Dedifferentiated amniotic fluid mesenchymal stem cell (primary cell): ENCODE measurements around the gene MAP3K13.

Experiments used
- DNase-seq: peaks from one replicate; pipeline ENCODE4 v3.0.0-alpha.2; 2016; ENCODE audit errors: extremely low spot score

The MAP3K13 gene, protein sequence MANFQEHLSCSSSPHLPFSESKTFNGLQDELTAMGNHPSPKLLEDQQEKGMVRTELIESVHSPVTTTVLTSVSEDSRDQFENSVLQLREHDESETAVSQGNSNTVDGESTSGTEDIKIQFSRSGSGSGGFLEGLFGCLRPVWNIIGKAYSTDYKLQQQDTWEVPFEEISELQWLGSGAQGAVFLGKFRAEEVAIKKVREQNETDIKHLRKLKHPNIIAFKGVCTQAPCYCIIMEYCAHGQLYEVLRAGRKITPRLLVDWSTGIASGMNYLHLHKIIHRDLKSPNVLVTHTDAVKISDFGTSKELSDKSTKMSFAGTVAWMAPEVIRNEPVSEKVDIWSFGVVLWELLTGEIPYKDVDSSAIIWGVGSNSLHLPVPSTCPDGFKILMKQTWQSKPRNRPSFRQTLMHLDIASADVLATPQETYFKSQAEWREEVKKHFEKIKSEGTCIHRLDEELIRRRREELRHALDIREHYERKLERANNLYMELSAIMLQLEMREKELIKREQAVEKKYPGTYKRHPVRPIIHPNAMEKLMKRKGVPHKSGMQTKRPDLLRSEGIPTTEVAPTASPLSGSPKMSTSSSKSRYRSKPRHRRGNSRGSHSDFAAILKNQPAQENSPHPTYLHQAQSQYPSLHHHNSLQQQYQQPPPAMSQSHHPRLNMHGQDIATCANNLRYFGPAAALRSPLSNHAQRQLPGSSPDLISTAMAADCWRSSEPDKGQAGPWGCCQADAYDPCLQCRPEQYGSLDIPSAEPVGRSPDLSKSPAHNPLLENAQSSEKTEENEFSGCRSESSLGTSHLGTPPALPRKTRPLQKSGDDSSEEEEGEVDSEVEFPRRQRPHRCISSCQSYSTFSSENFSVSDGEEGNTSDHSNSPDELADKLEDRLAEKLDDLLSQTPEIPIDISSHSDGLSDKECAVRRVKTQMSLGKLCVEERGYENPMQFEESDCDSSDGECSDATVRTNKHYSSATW

DNA sequence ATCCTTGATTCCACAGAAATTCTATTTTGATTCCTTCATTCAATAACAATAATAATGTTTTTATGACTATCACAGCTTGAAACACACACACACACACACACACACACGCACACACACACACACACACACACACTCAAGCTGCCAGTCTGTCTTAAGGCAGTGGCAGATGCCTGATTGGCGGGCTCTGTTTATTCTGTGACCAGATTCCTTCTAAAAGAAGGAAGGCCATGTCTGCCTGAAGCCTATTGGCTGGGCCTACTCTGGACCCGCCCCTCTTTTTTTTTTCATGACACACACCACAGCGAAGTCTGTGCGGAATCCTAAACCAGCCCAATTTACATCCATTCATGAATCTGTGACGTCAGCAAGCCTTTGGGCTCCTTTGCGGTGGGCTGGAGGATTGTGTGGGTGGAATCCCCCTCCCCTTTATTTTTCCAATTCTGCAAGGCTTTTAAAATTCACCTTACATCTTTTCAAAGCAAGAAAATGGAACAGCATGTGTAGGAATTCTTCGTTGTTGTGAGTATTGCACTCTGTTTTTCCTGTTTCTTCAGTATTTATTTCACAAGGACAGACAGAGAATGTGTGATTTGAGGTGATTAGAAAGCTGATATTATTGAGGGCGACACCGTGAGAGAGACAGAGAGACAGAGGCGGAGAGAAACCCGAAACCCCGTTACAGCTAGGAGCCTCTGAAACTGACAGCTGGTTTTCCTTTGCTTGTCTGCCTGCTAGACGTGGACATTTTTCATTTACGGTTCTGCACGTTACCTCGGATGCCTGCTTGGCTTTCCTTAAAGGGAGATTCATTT, at the start of gene MAP3K13:
Gene MAP3K13, plus strand, starts transcription at position 287 of the 812 bp plus-strand sequence. CDS start 65,446 bp downstream, outside the sequence.
- peak; percentile 98 for DNase-seq

- DNase-seq, result no peak
Observed at GRCh38 chr3:185313693-185314246, 49.2 kb upstream of the MAP3K13 start.

DNA sequence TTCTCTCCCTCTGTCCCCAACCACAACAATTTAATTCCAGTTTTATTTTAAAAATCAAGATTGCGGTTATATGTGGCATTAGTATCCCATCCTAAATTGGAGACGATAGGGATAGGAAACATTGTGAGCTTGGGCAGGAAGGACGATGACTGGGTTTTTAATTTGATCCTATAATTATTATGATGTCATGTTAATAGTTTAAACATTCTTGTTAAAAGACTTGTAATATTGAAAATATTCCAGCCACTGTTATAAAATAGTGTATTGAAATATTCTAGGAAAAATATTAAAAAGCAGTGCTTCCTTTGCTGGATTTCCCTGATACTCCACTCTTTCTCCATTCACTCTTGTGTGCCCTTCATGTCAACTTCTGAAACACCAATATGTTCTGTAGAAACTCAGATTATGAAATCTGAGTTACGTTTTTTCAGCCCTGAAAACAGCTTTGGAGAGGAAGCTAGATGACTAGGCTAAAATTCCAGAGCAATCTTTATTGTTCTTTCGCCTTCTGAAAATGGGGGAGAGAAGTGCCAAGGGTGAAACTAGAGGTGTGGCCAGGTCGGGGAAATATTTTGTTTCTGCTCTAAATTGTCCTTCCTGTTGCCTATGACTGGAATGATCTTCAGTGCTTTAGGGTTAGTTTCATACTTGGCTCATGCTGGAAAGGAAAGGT, 46.1 kb upstream of the MAP3K13 start:
- DNase-seq, result no peak

DNA sequence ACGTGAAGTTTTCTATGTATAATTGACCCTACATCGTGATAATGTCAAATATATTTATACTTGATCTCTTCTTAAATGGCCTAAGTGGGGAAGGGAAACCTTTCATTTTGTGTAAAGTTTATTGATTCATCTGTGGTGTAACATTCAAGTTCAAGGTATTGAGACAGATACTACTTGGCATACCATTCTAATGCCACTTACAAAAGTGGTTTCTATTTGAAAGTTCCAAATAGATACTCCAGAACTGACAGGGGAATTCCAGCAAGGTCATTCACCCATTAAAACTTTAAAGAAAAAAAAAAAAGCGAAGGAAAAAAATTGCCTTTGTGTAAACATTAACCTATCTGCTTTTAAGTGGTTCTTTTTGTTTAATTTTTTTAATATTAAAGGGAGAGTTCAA, 45.3 kb upstream of the MAP3K13 start:
- DNase-seq, result no peak

DNA sequence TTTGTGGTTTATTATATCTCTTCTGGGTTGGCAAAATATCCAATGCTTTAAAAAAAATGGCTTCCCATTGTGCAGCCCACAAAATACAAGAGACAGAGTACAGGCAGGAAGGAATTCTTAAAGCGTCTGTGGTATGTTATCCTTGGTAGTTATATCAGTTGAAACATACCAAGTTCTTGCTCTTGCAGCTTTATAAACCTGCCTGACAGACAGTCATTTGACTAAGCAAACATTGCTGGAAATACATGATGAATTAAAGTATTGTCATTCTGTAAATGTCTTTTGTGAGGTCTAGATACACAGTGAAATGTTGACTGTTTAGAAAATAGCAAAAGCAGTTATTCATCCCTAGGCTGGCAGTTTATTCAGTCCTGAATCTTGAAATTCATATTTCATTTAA, 44.8 kb upstream of the MAP3K13 start:
- DNase-seq, result peak; percentile 38

DNA sequence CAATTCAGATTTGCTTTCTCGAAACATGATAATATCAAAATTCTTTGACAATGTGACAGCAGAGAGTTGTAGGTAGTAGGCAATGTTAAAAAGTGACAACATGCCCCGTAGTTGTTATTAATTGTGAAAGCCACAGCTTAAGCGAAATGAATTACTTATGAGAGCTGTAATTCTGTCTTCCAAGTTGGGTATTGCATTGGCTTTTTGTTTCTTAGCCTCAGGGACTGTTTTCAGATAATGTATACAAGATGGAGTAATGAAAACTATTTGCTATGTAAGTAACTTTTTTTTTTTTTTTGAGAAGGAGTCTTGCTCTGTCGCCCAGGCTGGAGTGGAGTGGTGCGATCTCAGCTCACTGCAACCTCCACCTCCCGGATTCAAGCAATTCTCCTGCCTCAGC, 43.1 kb upstream of the MAP3K13 start:
- DNase-seq, result no peak

- DNase-seq, result no peak
Observed at GRCh38 chr3:185320949-185321348, 42.0 kb upstream of the MAP3K13 start.

GRCh38 chr3:185322101-185322719, 40.7 kb upstream of the MAP3K13 start:
- DNase-seq, result no peak

DNA sequence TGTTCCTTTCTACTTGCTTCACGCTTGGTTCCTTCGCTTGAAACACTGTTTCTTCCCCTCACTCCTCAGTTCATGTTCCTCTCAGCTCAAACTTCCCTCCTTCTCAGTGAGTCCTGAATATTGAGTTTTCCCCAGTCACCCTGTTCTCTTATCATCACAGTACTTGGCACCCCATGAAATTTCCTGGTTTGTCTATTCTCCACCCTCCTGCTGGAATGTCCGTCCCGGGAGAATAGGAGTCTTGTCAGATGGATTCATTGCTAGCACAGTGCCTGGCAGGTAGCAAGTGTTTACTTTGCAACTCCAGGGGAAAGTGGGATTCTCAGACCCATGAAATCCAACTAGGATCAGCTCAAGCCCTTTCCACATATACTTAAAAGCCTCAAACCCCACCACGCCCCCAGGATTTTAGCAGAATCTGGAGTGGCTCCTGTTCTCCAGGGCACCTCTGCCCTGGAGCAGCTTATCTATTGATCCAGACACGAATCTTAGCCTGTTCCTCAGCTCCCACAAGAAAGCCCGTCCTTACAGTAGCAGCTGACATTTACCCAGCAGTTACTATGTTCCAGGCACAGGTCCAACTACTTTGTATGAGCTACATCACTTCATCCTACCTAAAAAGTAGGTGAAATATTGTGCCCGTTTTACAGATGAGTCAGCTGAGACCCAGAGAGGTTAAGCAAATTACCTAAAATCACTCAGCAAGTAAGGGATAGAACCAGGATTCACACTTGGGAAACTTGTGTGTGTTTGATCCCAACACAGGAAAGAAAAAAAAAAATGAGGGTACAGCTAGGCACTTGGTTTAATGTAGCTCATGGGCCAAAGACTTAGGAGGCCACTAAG, 36.8 kb upstream of the MAP3K13 start:
- DNase-seq, result no peak

GRCh38 chr3:185327062-185327461, 35.9 kb upstream of the MAP3K13 start:
- no peak for DNase-seq

DNA sequence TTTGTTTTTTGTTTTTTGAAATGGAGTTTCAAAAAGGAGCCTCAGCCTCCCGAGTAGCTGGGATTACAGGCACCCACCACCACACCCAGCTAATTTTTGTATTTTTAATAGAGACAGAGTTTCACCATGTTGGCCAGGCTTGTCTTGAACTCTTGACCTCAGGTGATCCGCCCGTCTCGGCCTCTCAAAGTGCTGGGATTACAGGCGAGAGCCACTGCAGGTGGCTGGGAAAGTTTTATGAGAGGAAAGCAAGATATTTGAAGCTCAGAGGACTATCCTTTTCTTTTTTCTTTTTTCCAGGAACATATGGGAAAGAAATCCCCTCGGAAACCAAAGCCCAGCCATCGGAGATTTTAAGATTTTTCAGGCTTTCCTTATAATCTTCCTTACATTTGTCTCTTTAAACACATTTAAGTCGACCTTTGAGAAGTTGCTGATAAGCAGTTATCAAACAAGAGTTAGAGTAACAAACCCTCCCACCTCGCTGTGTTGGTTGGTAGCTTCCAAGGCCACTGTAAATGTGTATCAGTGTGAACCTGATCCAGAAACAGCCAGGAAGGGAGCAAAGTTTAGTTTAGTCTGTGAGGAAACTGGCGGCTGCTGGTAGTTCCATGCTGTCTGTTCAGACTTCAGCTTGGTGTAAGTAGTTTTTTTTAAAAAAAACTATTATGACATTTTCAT, 34.5 kb upstream of the MAP3K13 start:
- DNase-seq, result no peak

GRCh38 chr3:185330238-185330637, 32.7 kb upstream of the MAP3K13 start:
- DNase-seq, result no peak

- no peak for DNase-seq
Observed at GRCh38 chr3:185330644-185331043, 32.3 kb upstream of the MAP3K13 start.

DNA sequence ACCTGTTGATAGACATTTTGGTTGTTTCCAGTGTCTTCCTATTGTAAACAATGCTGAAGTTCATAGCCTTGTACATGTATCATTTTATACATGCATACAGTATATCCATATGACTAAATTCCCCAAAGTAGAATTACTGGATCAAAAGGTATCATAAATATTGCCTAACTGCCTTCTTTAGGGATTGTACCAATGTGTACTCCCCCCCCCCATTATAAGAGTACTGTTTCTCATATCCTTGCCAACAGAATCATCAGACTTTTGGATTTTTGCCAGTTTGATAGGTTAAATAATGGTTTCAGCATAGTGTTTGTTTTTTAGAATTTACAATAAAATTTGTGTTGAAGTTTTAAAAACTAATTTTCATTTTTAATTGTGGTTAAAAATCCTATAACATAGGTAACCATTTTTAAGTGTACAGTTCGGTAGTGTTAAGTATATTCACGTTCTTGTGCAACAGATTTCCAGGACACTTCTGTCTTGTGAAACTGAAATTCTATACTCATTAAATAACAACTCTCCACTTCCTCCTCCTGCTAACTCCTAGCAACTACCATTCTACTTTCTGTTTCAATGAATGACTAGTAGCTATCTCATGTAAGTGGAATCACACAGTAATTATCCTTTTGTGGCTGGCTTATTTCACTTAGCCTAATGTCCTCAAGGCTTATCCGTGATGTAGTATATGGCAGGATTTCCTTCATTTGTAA, 30.8 kb upstream of the MAP3K13 start:
- DNase-seq, result no peak

DNA sequence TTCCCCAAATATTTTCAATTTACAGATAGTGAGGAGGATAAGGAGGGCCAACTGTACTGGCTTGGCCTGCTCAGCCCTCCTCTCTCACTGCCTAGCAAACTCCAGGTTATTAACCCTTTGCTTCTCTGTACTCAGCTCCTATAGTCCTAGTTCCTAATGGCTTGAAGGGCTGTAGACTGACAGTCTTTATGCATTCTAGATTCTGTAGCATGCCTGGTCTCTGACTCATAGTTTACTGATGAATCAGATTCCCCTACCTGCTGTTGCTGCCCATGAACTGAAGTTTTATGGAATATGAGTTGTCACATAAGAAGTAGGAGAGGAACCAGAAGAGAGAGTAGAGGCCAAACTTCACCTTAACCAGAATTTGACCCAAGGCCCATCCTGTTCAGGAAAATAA, 27.1 kb upstream of the MAP3K13 start:
- DNase-seq, result no peak

- no peak for DNase-seq
Observed at GRCh38 chr3:185337231-185337816, 25.6 kb upstream of the MAP3K13 start.

- no peak for DNase-seq
Observed at GRCh38 chr3:185339945-185340344, 23.0 kb upstream of the MAP3K13 start.

- DNase-seq, result no peak
Observed at GRCh38 chr3:185340751-185341150, 22.2 kb upstream of the MAP3K13 start.
